GM19395 (cell line): ENCODE results near the gene STPG1.
"Not testable (repeated sequence)": the region's sequence is repeated elsewhere in the genome, so short reads cannot be mapped to it uniquely, and the experiment has no call there.

Source experiments
- ATAC-seq: cut with Tn5 transposase; IDR thresholded peaks from one replicate; pipeline ENCODE4 v1.9.1; 2021; ENCODE audit warnings: mild to moderate bottlenecking, moderate library complexity; ENCODE audit not compliant: unreplicated experiment

The STPG1 gene

GRCh38 chr1:24413350-24414163 is at the start of gene STPG1:
TSS of gene STPG1 (minus strand) at chr1:24413782. CDS start at chr1:24401388, 12,394 bp downstream.
- ATAC-seq: no peak

- ATAC-seq: not testable (repeated sequence)
These were observed 48.5 kb upstream of the STPG1 start for GRCh38 chr1:24462128-24462527.

- ATAC-seq: no peak
These were observed 46.1 kb upstream of the STPG1 start for GRCh38 chr1:24459551-24460266.

- ATAC-seq: no peak
These were observed 44.3 kb upstream of the STPG1 start for GRCh38 chr1:24457866-24458265.

- ATAC-seq: no peak
These were observed 41.7 kb upstream of the STPG1 start for GRCh38 chr1:24455272-24455671.

GRCh38 chr1:24454673-24455072 is 41.1 kb upstream of the STPG1 start:
- no peak for ATAC-seq

- no peak for ATAC-seq
These were observed 39.4 kb upstream of the STPG1 start for GRCh38 chr1:24452922-24453485.

GRCh38 chr1:24451746-24452145 is 38.2 kb upstream of the STPG1 start:
- no peak for ATAC-seq

- no peak for ATAC-seq
These were observed 37.3 kb upstream of the STPG1 start for GRCh38 chr1:24450857-24451397.

- no peak for ATAC-seq
These were observed 36.7 kb upstream of the STPG1 start for GRCh38 chr1:24450316-24450715.

- ATAC-seq: not testable (repeated sequence)
These were observed 32.9 kb upstream of the STPG1 start for GRCh38 chr1:24446446-24446845.

GRCh38 chr1:24443241-24443656 is 29.7 kb upstream of the STPG1 start:
- no peak for ATAC-seq

GRCh38 chr1:24442764-24443163 is 29.2 kb upstream of the STPG1 start:
- no peak for ATAC-seq

- ATAC-seq: no peak
These were observed 28.6 kb upstream of the STPG1 start for GRCh38 chr1:24441996-24442668.

GRCh38 chr1:24441480-24441879 is 27.9 kb upstream of the STPG1 start:
- no peak for ATAC-seq

- no peak for ATAC-seq
These were observed 26.9 kb upstream of the STPG1 start for GRCh38 chr1:24440436-24440835.

- no peak for ATAC-seq
These were observed 24.9 kb upstream of the STPG1 start for GRCh38 chr1:24438423-24438901.

- ATAC-seq: no peak
These were observed 24.2 kb upstream of the STPG1 start for GRCh38 chr1:24437631-24438396.

- no peak for ATAC-seq
These were observed 22.3 kb upstream of the STPG1 start for GRCh38 chr1:24435782-24436365.

- no peak for ATAC-seq
These were observed 13.9 kb upstream of the STPG1 start for GRCh38 chr1:24427545-24427862.
